Measurements from ENCODE around the gene KCND1. TPM values are rescaled to one million over a fixed set of nuclear protein-coding genes. Genes with fewer than 3 reads are reported as not detected.

Gene KCND1
- total RNA-seq, 2 experiments from 2014 or later = 7.6 to 8.8 TPM

- Histone ChIP-seq H3K9me3 (ENCODE audit: low read length) (no peaks in the 10 kb centered on the region), H3K4me2 (ENCODE audit: low read length) (peak overlapping the region; percentile 88), H3K9me2 (ENCODE audit: insufficient read depth, low read length) (no peaks in the 10 kb centered on the region), H3K4me1 (ENCODE audit: insufficient read depth, low read length, poor library complexity, severe bottlenecking) (peaks cover 88% of the 10 kb centered on the region), H3K27ac (ENCODE audit: low read depth, low read length, poor library complexity, severe bottlenecking) (peak overlapping the region; percentile 100), H4K20me1 (ENCODE audit: insufficient read depth, low read length) (no peaks in the 10 kb centered on the region), H3K36me3 (ENCODE audit: insufficient read depth, low read length) (peaks cover 49% of the 10 kb centered on the region), H3K4me3 (ENCODE audit: low read depth, low read length, poor library complexity, severe bottlenecking) (peak overlapping the region; percentile 60), H3K79me2 (ENCODE audit: insufficient read depth, low read depth, low read length) (peaks cover 42% of the 10 kb centered on the region; the same call in 1 of the 2 replicates), H2AFZ (ENCODE audit: low read length) (no peak overlapping the region)
- no peak for DNase-seq (ENCODE audit: low spot score)
- no TSS peak for BruUV-seq (replicated peaks)
- intact Hi-C loops (cut with micrococcal nuclease; ENCODE audit: unreplicated experiment) = no loop called here
- CTCF ChIA-PET (ENCODE audit: unreplicated experiment) = no interaction called here
- TF ChIP-seq CTCF (conservative IDR thresholded peaks at IDR 0.05; ENCODE audit: low read length) = no peak
- no peak for TF ChIP-seq EZH2phosphoT487 (IDR thresholded peaks at IDR 0.05; ENCODE audit: borderline replicate concordance, low read depth, low read length)
- POLR2A ChIA-PET = interaction anchor here (0.7 to 1.4 kb wide), 3 partner anchors 13 to 286 kb away, joined by 3 to 5 read pairs (median 4); no protein-coding TSS in a partner anchor
Measured at GRCh38 chrX:48940404-48940955, 31.2 kb downstream of the KCND1 start.

- peak overlapping the region; percentile 100 for H3K27ac ChIP-seq (ENCODE audit: low read depth, low read length, poor library complexity, severe bottlenecking)
- H3K4me3 ChIP-seq (ENCODE audit: low read depth, low read length, poor library complexity, severe bottlenecking) = peak overlapping the region; percentile 60
- intact Hi-C loops (cut with micrococcal nuclease; ENCODE audit: unreplicated experiment) = loop anchor here (2.0 to 5.0 kb wide), 3 partner anchors 17 to 262 kb away; partner anchors contain the start of genes OTUD5, PQBP1 and TIMM17B
- H3K9me2 ChIP-seq (ENCODE audit: insufficient read depth, low read length) = no peaks in the 10 kb centered on the region
- H3K4me2 ChIP-seq (ENCODE audit: low read length) = peak overlapping the region; percentile 88
- H3K4me1 ChIP-seq (ENCODE audit: insufficient read depth, low read length, poor library complexity, severe bottlenecking) = peaks cover 94% of the 10 kb centered on the region
- no TSS peak for BruUV-seq (replicated peaks)
- DNase-seq (ENCODE audit: low spot score) = peak; percentile 74
- no peaks in the 10 kb centered on the region for H3K9me3 ChIP-seq (ENCODE audit: low read length)
- H4K20me1 ChIP-seq (ENCODE audit: insufficient read depth, low read length) = no peaks in the 10 kb centered on the region
- CTCF ChIA-PET (ENCODE audit: unreplicated experiment) = interaction anchor here (0.7 to 1.1 kb wide), 2 partner anchors 12 to 163 kb away, joined by 3 read pairs; no protein-coding TSS in a partner anchor
- peaks cover 42% of the 10 kb centered on the region; the same call in 1 of the 2 replicates for H3K79me2 ChIP-seq (ENCODE audit: insufficient read depth, low read depth, low read length)
- TF ChIP-seq EZH2phosphoT487 (IDR thresholded peaks at IDR 0.05; ENCODE audit: borderline replicate concordance, low read depth, low read length) (no peak), CTCF (conservative IDR thresholded peaks at IDR 0.05; ENCODE audit: low read length) (no peak)
- H2AFZ ChIP-seq (ENCODE audit: low read length) = no peak overlapping the region
- POLR2A ChIA-PET = interaction anchor here (1.0 to 1.4 kb wide), 3 partner anchors 12 to 26 kb away, joined by 3 to 8 read pairs (median 5); no protein-coding TSS in a partner anchor
- H3K36me3 ChIP-seq (ENCODE audit: insufficient read depth, low read length) = peaks cover 57% of the 10 kb centered on the region
Measured at GRCh38 chrX:48939524-48940228, 32.0 kb downstream of the KCND1 start.
